Fibroblast of villous mesenchyme (primary cell): ENCODE data around the gene TMPRSS11D. TPM values are rescaled to one million over a fixed set of nuclear protein-coding genes. Genes with fewer than 3 reads are reported as not detected.

Experiments
- DNase-seq: peaks from one replicate; pipeline ENCODE4 v3.0.0-alpha.2; 2010; ENCODE audit warnings: low read depth
- H3K4me3 ChIP-seq: 2 replicates; pipeline ENCODE4 v1.5.1; 2011; ENCODE audit warnings: low read depth, mild to moderate bottlenecking, low read length
- CTCF ChIP-seq: IDR thresholded peaks from 2 replicates; pipeline ENCODE4 v1.5.1; 2012; ENCODE audit warnings: low read depth, mild to moderate bottlenecking, low read length; ENCODE audit not compliant: insufficient read depth
- total RNA-seq: library from RNA; depleted of rRNA; stranded (reverse); fragments of >200 nt; gene quantifications from 2 replicates; pipeline ENCODE4 v1.2.3, GENCODE V29; 2012

Gene TMPRSS11D
- total RNA-seq, 1 donor: not detected

DNA sequence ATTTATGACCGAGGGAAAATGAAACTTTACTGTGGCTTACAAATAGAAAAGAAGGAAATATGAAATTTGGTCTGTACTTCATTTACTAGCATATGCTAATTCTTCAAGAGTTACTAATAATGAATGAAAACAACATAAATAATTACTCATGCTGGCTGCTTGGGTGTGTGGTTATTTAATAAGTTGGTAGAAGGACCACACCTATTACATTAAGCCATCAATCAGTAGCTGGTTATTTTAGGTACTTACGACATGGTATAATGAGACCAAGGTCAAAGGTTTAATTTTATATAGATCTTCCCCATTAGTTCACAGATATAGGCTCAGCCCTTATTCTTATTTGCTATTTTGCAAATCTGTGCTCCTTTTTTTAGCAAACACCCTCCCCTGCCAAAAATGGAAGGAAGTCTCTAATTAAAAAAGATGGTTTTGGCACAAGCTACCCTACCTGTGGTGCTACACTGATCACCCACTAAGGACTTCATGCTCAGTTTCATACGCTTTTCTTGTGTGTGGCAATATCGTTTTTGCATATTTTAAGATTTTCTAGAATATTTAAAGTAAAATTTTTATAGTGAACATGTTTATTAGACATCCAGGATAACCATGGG is 14.1 kb downstream of the TMPRSS11D start:
- no peak for TF ChIP-seq CTCF
- H3K4me3 ChIP-seq: no peak overlapping the region
- DNase-seq: no peak

DNA sequence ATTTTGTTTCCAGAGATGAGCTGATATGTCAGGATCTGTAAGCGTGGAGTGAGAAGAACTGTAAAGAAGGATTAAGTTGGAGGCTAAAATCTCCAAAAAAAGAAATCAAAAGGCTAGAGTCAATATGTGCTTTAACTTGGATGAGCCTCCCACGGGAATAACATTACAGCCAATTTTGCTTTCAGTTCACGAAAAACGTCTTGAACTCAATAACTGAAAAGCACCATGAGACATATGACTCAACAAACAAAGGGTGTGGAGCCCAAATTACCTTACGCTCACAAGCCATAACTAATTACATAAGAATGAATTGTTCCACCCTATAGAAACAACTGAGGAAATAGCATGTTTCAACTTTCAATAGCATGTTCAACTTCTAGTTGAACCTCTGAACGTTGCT is 22.3 kb downstream of the TMPRSS11D start:
- no peak overlapping the region for H3K4me3 ChIP-seq
- TF ChIP-seq CTCF: no peak
- peak; percentile 16 for DNase-seq

DNA sequence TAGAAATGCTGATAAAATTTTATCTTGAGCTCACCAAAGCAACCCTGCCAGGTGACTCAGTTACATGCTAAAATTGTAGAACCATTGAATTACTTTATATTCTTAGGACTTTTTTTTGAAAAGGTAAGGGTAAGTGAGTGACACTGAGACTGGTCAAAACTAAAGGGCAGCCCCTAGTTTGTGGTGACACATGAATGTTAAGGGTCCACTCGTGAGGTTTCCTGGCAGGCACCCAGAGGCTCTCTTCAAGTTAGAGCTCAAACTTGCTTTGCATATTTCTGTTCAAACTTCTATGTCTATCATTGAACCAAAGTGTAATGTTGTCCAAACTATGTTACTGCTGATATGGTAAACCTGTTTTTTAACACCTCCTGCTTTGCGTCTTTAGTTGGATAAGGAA is 30.5 kb downstream of the TMPRSS11D start:
- no peak for TF ChIP-seq CTCF
- no peak for DNase-seq
- no peak overlapping the region for H3K4me3 ChIP-seq

DNA sequence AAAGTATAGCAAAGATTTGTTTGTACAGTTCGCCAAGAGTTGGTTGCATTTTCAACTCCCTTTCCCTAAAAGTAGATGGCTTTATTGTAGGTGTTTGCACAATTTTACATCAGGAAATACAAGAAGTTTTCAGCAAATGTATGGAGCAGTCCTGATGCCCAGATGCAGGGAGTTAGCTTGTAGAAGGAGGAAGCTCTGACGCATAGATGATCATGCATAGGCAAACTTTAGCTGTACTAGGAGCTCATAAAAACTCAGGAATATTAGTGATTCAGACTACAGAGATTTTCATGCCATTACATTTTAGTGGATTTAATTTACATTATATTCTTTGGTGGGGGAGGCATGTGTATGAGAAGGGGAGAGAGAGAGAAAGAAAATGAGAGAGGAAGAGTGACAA is 62.9 kb downstream of the TMPRSS11D start:
- DNase-seq: no peak
- H3K4me3 ChIP-seq: no peak overlapping the region
- TF ChIP-seq CTCF: no peak

DNA sequence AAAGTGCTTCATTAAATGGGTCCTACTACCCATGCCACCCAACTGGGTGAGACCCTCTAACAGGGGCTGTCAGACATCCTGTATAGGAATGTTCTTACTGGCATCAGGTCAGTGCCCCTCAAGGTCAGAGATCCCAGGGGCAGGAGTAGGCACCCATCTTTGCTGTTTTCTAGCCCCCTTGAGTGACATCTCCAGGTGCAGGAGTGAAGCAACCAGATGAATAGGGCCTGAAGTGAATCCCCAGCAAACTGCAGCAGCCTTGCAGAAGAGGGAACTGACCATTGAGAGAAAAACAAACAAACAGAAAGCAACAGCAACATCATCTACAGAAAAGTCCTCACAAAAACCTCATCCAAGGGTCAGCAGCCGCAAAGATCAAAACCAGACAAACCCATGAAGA is 73.8 kb downstream of the TMPRSS11D start:
- no peak for DNase-seq
- no peak for TF ChIP-seq CTCF

GRCh38 chr4:67809502-67809901 is 74.3 kb downstream of the TMPRSS11D start:
- no peak for DNase-seq
- TF ChIP-seq CTCF: no peak
- no peak overlapping the region for H3K4me3 ChIP-seq

More for the DNA sequence above, 73.8 kb downstream of the TMPRSS11D start:
- H3K4me3 ChIP-seq: no peak overlapping the region

DNA sequence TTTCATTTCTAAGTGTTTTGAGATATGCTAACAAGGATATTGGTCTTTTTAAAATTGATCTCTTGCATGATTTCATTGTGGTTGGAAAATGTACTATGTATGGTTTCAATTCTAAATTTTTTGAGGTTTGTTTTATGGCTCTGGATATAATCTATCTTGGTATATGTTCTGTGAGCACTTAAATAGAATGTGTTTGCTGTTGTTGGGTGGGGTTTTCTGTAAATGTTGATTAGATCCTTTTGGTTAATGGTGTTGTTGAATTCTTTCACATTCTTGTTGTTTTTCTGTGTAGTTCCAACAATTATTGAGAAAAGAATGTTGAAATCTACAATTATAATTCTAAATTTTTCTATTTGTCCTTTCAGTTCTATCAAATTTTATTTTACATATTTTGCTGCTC is 87.0 kb downstream of the TMPRSS11D start:
- TF ChIP-seq CTCF: no peak
- no peak overlapping the region for H3K4me3 ChIP-seq
- DNase-seq: no peak
